NCI-H82 (cell line): ENCODE results near the gene ELL2.
"Not testable (repeated sequence)": the region's sequence is repeated elsewhere in the genome, so short reads cannot be mapped to it uniquely, and the experiment has no call there.

Experiments used
- DNase-seq: peaks from one replicate; lab custom pipeline; 2025; lab: John Stamatoyannopoulos, UW

ELL2 gene

DNA sequence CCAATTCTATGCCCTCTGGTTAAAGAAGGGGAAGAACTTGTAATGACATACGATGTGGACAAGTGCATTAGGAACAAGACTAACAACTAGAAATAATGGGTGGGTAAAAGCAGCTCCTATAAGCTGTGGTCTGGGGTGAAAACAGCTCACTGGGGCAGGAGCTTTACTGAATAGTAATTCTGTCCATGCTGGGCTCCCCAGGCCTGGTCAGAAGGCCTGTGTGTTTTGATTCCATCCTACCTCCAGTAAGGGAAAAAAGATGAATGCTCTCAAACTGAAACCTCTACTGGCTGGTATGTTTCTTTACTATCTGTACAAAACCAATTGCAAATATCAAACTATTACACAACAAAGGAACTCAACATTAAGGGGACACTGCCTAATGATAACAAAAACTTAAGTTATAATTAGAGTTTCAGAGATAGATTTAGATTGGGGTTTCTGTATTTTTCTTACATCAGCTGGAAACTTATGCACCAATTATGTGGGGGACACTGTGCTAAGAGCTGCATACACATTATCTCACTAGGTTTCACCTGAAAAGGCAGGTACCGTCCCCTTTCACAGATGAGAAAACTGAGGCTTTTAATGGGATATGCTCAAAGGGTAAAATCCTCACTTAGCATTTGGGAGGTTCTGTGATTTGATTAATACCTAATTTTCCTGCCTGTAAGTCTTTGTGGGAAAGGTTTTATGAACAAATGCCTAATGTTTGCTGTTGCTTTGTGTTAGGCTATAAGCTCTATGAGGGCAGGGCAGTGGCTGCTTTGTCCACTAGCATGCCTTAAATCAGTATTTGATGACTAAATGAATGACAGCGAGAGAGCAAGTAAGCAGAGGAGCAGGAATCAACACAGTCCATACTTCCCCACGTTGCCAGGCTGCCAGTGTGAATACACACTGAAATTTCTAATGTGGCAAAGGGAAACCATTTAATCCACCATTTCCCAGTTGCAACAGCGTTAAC lies 53.6 kb downstream of the ELL2 start:
- no peak for DNase-seq

GRCh38 chr5:95907067-95907705 lies 54.5 kb downstream of the ELL2 start:
- DNase-seq = no peak

DNA sequence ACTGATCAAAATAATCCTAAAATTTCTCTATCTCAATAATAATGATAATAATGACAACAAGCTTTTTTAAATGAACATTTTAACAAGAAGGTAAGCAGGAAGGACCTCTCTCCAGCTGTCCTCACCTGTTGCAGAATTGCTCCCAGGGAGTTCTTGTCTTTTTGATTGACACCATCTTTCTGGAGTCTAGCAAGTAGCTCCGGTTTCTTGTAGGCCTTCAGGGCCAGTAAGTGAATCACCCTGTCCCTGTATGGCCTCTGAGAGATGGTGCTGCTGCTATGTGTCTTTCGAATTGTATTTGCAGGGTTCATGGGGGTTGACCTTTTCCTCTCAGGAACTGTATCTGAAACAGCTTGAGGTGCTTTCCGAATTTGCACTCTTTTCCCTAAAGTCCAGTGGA lies 55.3 kb downstream of the ELL2 start:
- not testable (repeated sequence) for DNase-seq

DNA sequence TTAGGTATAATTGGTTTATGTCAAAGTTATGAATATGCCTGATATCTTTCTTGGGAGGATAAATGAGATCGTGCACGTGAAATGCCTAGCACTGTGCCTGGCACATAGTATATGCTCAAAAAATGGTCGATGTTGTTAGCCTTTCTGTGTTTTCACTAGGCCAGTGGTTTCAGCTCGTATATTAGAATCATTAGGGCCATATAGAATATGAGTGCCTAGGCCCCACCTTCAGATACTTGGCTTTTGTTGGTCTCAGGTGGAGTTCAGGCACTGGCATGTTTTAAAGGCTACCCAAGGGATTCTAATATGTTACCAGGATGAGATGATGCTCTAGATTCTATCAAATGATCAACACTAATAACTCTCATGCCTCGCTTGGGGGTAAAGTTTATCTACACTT lies 56.8 kb downstream of the ELL2 start:
- DNase-seq = no peak

DNA sequence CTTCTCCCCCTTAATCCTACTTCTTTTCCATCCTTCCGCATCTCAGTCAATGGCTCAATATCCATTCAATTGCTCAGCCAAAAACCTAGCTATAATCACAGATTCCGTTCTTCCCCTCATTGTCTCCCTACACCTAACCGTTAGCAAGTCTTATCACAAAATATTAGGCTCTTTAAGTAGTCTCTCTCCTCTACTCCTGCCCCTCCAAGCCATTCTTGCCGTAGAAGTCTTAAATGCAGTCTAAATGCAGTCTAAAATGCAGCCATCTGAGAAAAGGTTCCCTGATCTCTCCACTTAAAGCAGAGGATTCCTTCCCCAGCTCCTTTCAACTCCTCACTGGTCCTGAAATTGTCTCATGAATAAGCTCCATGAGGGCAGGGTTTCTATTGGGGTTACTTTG lies 57.8 kb downstream of the ELL2 start:
- no peak for DNase-seq

- DNase-seq = no peak
These were observed 59.7 kb downstream of the ELL2 start for GRCh38 chr5:95901676-95902627.

- peak; percentile 84 for DNase-seq
These were observed 61.2 kb downstream of the ELL2 start for GRCh38 chr5:95900383-95900958.

GRCh38 chr5:95899829-95900228 lies 61.8 kb downstream of the ELL2 start:
- DNase-seq = no peak

- DNase-seq = peak; percentile 13
These were observed 62.6 kb downstream of the ELL2 start for GRCh38 chr5:95899006-95899405.

GRCh38 chr5:95895771-95896170 lies 65.9 kb downstream of the ELL2 start:
- no peak for DNase-seq

DNA sequence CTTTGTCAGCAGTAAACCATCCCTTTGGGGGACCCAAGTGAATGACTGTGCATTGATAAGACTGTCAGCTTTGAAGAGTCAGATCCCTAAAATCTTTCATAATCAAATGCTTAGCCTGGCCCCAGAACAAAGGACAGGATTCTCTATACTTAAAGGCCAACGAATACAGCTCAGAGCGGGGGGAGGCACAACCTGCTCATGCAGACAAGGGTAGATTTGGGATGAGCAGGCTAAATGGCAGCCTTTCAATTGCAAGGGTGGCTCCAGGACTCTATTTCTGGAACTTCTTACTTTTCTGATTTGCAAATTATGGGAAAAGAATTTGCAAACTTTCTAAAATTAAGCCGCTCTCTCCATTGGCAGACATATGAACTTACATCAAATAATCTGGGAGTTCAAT lies 66.4 kb downstream of the ELL2 start:
- DNase-seq = no peak

- peak; percentile 62 for DNase-seq
These were observed 68.8 kb downstream of the ELL2 start for GRCh38 chr5:95892784-95893354.

DNA sequence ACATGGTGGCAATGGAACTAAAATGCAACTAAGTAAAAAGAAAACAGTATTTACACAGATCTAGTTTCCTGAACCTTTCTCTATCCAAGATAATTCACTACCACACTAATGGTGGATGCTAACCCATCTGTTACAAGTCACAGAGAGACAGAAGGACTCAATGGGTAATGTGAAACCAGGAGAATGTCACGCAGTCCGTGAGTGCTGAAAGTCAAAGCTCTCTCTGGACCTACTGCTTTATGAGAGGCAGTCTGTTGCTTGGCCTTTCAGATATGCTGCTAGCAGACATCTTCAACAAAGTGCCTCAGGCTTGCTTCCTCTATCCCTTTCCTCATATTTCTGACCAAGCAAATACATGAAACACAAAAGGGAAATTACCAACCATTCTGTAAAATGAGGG lies 70.2 kb downstream of the ELL2 start:
- DNase-seq = no peak

- DNase-seq = no peak
These were observed 72.6 kb downstream of the ELL2 start for GRCh38 chr5:95889076-95889475.

DNA sequence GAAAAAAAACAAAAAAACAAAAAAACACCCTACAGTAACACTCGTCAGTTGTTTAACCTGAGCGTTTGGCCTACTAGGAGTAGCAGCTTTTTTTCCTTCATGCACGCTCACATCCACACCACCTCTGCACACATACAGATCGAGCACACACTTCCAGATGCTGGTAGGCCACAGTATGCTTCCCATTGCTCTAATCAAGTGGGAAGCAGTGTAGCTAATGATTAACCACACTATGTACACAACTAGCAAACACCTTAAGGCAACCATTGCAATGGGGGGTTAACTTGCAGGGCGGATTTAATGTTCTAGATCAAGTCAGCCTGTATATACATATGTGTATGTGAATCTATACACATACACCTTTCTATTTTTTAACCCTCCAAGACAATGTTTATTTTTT lies 73.7 kb downstream of the ELL2 start:
- DNase-seq = no peak

DNA sequence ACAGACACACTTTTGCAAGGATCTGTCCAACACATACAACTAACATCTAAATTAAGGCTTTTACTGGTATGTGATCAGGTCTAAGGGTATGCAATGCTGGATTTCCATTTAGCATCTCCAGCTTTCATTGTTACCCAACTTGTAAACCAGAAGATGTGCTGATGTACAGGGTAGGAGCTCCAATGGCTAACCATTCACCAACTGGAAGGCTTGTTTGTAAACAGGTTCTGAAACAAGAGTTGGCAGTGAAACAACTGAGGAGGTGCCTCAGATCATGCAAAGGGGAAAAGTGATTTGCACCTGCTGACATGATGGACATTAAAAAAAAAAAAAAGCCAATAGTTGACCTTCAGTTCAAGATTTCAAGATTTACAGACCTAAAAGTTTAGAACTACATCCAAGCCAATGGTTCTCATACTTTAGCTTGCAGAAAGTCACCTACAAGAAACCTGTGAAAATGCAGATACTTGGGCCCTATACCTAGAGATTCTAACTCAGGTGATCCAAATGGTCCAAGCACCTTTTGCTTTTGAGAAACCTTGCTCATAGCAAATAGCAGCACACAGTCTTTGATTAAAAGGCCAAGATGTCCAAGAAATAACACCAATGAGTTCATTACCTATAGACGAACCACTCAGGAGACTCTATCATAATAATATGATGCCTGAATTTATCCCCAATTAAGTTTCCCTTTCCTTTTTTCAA lies 75.2 kb downstream of the ELL2 start:
- no peak for DNase-seq

DNA sequence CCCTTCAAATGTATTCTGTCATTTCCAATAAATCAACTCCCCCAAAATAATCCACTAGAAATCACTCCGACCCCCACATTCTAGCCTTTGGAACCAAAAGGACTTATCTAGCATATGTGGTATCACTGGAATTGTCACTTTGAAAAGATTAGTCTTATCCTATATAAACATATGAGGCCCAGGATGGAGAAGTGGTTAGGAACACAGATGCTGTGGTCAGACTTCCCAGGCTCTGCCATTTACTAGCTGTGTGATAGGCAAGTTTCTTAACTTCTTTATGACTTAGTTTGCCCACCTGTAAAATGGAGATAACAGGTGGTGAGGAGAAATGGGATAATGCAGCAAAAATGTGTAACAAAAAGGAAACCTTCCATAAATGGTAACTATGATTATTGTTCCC lies 77.1 kb downstream of the ELL2 start:
- no peak for DNase-seq

- no peak for DNase-seq
These were observed 77.7 kb downstream of the ELL2 start for GRCh38 chr5:95884017-95884325.

DNA sequence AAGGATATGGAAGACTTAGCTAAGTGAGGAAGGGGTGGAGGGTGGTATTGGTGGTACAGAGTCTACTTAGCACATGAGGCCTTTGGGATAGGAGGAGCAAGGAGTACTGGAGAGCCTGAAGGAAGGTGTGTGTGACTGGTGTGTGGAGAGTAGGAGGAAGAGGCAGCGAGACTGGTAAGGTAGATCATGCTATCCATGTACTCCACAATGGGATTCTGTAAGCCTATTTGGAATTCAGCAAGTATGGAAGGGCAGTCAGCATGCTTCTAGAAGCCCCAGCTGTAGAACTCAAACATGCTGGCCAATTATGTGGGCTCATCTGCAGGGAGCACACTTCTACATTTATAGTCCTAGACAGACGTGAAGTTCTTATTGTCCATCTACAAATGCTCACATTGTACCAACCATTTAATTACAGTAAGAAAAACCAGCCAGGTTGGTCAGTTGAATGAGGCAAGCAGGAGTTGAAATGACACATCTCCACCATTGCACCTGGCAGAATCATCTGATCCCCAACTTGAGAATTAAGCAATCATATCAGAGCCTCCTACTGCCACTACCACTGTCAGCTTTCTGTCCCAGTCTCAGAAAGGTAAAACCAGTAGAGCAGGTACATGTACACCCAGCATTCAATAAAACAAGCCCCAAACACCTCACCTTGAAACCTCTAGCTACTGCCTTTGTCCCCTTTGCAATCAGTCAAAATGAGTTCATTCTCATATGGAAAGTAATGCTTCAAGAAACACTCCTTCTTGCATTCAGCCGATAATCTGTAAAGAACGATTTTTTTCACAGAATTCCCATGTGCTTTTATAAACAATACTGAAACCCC lies 78.2 kb downstream of the ELL2 start:
- no peak for DNase-seq

DNA sequence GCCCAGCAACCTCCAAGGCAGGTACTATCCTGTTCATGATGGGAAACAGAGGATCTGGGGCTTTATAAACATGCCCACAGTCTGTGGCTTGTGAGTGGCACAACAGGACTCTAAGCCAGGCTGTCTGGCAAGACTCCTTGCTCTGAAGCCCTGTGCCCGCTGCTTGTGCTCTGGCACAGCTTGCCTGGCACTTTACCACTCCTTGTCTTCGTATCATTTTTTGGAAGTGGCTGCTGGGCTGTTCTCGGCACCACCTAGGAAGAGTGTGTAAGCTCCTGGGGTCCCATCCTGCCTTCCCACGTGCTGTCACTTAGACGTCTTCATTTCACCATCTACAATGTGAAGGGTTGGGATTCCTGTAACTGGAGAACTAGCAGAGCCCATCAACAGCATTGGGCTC lies 79.8 kb downstream of the ELL2 start:
- no peak for DNase-seq
